ENCODE results near the gene KCNQ5. TPM values are rescaled to one million over a fixed set of nuclear protein-coding genes. Genes with fewer than 3 reads are reported as not detected.

The KCNQ5 gene
- total RNA-seq, 3 donors from 2014 or later (not counting 1 experiment from before 2014, with no cell fraction given) = 8.2 to 9.7 (median 8.7) TPM

DNA sequence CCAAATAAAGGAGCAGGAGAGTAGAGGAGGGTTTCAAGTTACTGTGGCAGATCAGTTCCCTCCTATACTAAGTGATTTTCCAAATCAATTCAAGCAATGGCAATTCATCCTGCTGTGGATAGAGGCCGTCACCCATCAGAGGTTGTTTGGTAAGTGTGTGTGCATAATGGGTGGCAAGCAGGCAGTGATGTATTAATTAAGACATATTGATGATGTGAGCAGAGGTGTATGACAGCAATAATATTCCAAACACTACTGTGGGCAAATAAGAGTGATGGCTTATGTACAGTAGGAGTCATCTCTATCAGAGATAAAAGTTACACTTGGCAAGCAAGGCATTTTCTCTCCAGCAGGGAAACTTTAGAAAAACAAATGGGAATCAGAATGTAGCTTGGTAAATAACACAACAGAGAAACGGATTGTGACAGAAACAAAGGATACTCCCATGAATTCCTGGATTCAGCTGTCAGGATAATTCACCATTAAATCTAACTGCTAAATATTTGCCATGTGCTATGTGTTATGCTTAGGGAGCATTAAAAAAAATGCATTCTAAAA is 407.1 kb downstream of the KCNQ5 start:
- H3K36me3 Mint-ChIP-seq = no peaks in the 10 kb centered on the region

DNA sequence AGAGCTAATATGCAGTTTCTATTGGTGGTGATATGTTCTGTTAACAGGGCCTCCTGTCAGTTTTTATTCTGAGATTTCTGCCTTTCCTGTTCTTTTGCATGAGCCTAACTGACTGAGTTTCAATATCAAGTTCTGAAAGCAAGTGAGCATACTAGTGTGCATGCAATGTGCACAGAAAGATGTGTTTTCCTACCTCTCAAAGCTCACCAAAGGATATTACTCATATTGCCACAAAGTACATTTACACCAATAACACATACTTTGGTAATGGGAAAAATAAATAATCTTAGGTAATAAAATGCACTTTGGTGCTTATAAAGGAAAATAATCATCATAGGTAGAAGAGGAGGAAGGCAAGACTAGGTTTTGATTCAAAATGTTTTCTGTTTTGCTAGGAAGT is 408.4 kb downstream of the KCNQ5 start:
- DNase-seq (no peak), ATAC-seq (no peak)
- Histone ChIP-seq H3K27ac (ENCODE audit: low read length) (no peak overlapping the region), H3K4me3 (ENCODE audit: low read length) (no peak overlapping the region), H3K36me3 (ENCODE audit: control insufficient read depth, insufficient read depth, low read length) (no peaks in the 10 kb centered on the region), H3K27me3 (ENCODE audit: control insufficient read depth, insufficient read depth, low read length) (no peaks in the 10 kb centered on the region), H3K9me3 (ENCODE audit: control insufficient read depth, insufficient read depth, low read length) (no peaks in the 10 kb centered on the region), H3K4me1 (ENCODE audit: control insufficient read depth, insufficient read depth, low read length) (peaks cover 4% of the 10 kb centered on the region)
- H3K4me3 Mint-ChIP-seq = no peak overlapping the region
- H3K9me3 Mint-ChIP-seq = no peaks in the 10 kb centered on the region
- no peak for TF ChIP-seq CTCF (IDR thresholded peaks at IDR 0.05)
- H3K27ac Mint-ChIP-seq = no peak overlapping the region
- no peaks in the 10 kb centered on the region for H3K36me3 Mint-ChIP-seq
- H3K27me3 Mint-ChIP-seq (ENCODE audit: low read depth in 2 of 2) = no peaks in the 10 kb centered on the region
- intact Hi-C loops (cut with micrococcal nuclease) = no loop called here
- H3K4me1 Mint-ChIP-seq = peaks cover 8% of the 10 kb centered on the region in 2 donors

More for the DNA sequence above, 407.1 kb downstream of the KCNQ5 start:
- no peak overlapping the region for H3K27ac ChIP-seq (ENCODE audit: low read length)
- peaks cover 8% of the 10 kb centered on the region in 2 donors for H3K4me1 Mint-ChIP-seq
- no peak overlapping the region for H3K27ac Mint-ChIP-seq
- no peaks in the 10 kb centered on the region for H3K9me3 Mint-ChIP-seq
- H3K4me3 ChIP-seq (ENCODE audit: low read length) = no peak overlapping the region
- 89% methylated on average over 2 of the region's 2 CpGs for WGBS (ENCODE audit: insufficient coverage)
- ATAC-seq = no peak
- intact Hi-C loops (cut with micrococcal nuclease) = no loop called here
- no peaks in the 10 kb centered on the region for H3K27me3 ChIP-seq (ENCODE audit: control insufficient read depth, insufficient read depth, low read length)
- H3K4me3 Mint-ChIP-seq = no peak overlapping the region
- H3K4me1 ChIP-seq (ENCODE audit: control insufficient read depth, insufficient read depth, low read length) = peaks cover 4% of the 10 kb centered on the region
- no peaks in the 10 kb centered on the region for H3K9me3 ChIP-seq (ENCODE audit: control insufficient read depth, insufficient read depth, low read length)
- no peak for DNase-seq
- no peaks in the 10 kb centered on the region for H3K27me3 Mint-ChIP-seq (ENCODE audit: low read depth in 2 of 2)
- no peak for TF ChIP-seq CTCF (IDR thresholded peaks at IDR 0.05)
- no peaks in the 10 kb centered on the region for H3K36me3 ChIP-seq (ENCODE audit: control insufficient read depth, insufficient read depth, low read length)

- no peak for TF ChIP-seq CTCF (IDR thresholded peaks at IDR 0.05)
- H3K4me3 Mint-ChIP-seq = no peak overlapping the region
- no peak overlapping the region for H3K27ac Mint-ChIP-seq
- WGBS (ENCODE audit: insufficient coverage) = 93% methylated on average over 7 of the region's 9 CpGs
- no peaks in the 10 kb centered on the region for H3K9me3 Mint-ChIP-seq
- Histone ChIP-seq H3K4me1 (ENCODE audit: control insufficient read depth, insufficient read depth, low read length) (peaks cover 6% of the 10 kb centered on the region), H3K4me3 (ENCODE audit: low read length) (no peak overlapping the region), H3K27ac (ENCODE audit: low read length) (no peak overlapping the region), H3K36me3 (ENCODE audit: control insufficient read depth, insufficient read depth, low read length) (no peaks in the 10 kb centered on the region), H3K27me3 (ENCODE audit: control insufficient read depth, insufficient read depth, low read length) (no peaks in the 10 kb centered on the region), H3K9me3 (ENCODE audit: control insufficient read depth, insufficient read depth, low read length) (no peaks in the 10 kb centered on the region)
- ATAC-seq (no peak), DNase-seq (no peak)
- H3K36me3 Mint-ChIP-seq = no peaks in the 10 kb centered on the region
- no peaks in the 10 kb centered on the region for H3K27me3 Mint-ChIP-seq (ENCODE audit: low read depth in 2 of 2)
- peaks cover 13 to 15% of the 10 kb centered on the region in 2 donors for H3K4me1 Mint-ChIP-seq
- intact Hi-C loops (cut with micrococcal nuclease) = no loop called here
Observed at GRCh38 chr6:73030791-73031782, 409.2 kb downstream of the KCNQ5 start.
